GM13977 (cell line): ENCODE data around the gene SLC6A13.
"Not testable (repeated sequence)": the region's sequence is repeated elsewhere in the genome, so short reads cannot be mapped to it uniquely, and the experiment has no call there.

ENCODE experiments used
- DNase-seq: peaks from one replicate; pipeline ENCODE4 v3.0.0; 2012; ENCODE audit warnings: low spot score
- CTCF ChIP-seq: IDR thresholded peaks from 2 replicates; pipeline ENCODE4 v1.5.1; 2012; ENCODE audit warnings: mild to moderate bottlenecking, control low read depth; ENCODE audit not compliant: insufficient read depth; ENCODE audit errors: extremely low read depth, missing control alignments
- in situ Hi-C: fragments of 300-500 bp; cut with MboI; formaldehyde crosslinking; loops from one replicate; pipeline ENCODE4 v1.12.0; 2022; ENCODE audit warnings: low sequenced_read_pairs, low pct_unique_long_range_greater_than_20kb, mixed read lengths, inconsistent platforms; ENCODE audit not compliant: unreplicated experiment

The SLC6A13 gene

GRCh38 chr12:262817-263216 is at the start of gene SLC6A13:
TSS of gene SLC6A13 (minus strand) at chr12:262836. CDS start at chr12:260052, 2,784 bp downstream.
- DNase-seq, result no peak
- TF ChIP-seq CTCF, result no peak
- in situ Hi-C loops, result no loop called here

GRCh38 chr12:308511-308910 is 45.9 kb upstream of the SLC6A13 start:
- TF ChIP-seq CTCF, result no peak
- DNase-seq, result no peak
- in situ Hi-C loops, result no loop called here

- in situ Hi-C loops, result no loop called here
- TF ChIP-seq CTCF, result no peak
- DNase-seq, result no peak
Observed at GRCh38 chr12:307406-307805, 44.8 kb upstream of the SLC6A13 start.

GRCh38 chr12:304805-305204 is 42.2 kb upstream of the SLC6A13 start:
- no peak for DNase-seq
- no peak for TF ChIP-seq CTCF
- in situ Hi-C loops, result no loop called here

- in situ Hi-C loops, DNase-seq: not testable (repeated sequence)
Observed at GRCh38 chr12:302766-303165, 40.1 kb upstream of the SLC6A13 start.

- DNase-seq, in situ Hi-C loops: not testable (repeated sequence)
Observed at GRCh38 chr12:300166-300565, 37.5 kb upstream of the SLC6A13 start.

- in situ Hi-C loops, DNase-seq: not testable (repeated sequence)
Observed at GRCh38 chr12:299511-299910, 36.9 kb upstream of the SLC6A13 start.

GRCh38 chr12:298059-298458 is 35.4 kb upstream of the SLC6A13 start:
- DNase-seq, in situ Hi-C loops: not testable (repeated sequence)

- no peak for TF ChIP-seq CTCF
- DNase-seq, result no peak
- in situ Hi-C loops, result no loop called here
Observed at GRCh38 chr12:295132-295531, 32.5 kb upstream of the SLC6A13 start.
